SK-N-MC (cell line): ENCODE measurements around the gene CYLC2.

Source experiments
- EZH2 ChIP-seq: fragments of 200-600 bp; sonication (generic); IDR thresholded peaks from one replicate; pipeline ENCODE4 v1.6.1; 2017; ENCODE audit warnings: antibody characterized with exemption
- POLR2AphosphoS5 ChIP-seq: IDR thresholded peaks from 2 replicates; pipeline ENCODE4 v1.6.1; 2012; ENCODE audit warnings: mild to moderate bottlenecking, low read depth, low read length, borderline replicate concordance

- no peak for TF ChIP-seq EZH2
- no peak for TF ChIP-seq POLR2AphosphoS5
Measured at GRCh38 chr9:102985162-102985895, 9.8 kb upstream of the CYLC2 start.
